NCI-H2227 (cell line): Measurements from ENCODE around the gene FBXW11.

Experiments
- DNase-seq: peaks from one replicate; lab custom pipeline; 2025; ENCODE audit not compliant: unreplicated experiment; lab: John Stamatoyannopoulos, UW

FBXW11 gene

DNA sequence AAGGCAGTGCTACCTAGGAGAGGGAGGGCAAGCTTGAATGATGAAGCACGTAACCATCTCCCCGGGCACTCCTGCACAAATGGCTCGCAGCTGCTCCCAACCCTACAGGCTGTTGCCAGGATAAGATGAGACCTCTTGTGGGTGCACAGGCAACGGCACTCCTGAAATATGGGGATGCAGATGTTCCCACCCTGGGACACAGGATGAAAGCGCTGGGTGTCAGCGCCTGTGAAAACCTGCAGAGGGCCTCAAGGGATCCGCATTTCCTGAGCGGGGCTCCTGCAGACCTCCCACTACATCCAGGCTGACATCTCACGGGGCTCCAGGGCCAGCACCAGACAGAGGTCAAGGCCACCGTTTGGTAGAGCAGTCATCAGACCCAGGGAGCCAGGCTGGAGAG lies 160.1 kb downstream of the FBXW11 start:
- no peak for DNase-seq

DNA sequence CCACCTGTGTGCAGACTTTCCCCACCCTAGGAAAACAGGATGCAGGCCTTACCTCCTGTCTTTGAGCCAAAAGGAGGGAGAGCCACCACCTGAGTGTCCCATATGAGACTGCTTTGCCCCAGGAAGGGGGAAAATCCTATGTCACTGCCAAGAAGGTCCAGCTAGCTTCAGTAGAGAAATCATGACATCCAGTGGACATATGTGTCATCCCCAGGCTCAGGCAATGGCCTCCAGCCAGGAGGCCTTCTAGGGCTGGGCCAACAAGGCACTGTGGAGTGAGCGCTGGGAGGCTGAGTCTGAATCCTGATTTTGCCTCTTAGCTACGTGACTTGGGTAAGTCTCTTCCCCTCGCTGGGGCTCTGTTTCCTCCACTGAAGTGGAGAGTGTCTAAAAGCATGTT lies 160.6 kb downstream of the FBXW11 start:
- no peak for DNase-seq

DNA sequence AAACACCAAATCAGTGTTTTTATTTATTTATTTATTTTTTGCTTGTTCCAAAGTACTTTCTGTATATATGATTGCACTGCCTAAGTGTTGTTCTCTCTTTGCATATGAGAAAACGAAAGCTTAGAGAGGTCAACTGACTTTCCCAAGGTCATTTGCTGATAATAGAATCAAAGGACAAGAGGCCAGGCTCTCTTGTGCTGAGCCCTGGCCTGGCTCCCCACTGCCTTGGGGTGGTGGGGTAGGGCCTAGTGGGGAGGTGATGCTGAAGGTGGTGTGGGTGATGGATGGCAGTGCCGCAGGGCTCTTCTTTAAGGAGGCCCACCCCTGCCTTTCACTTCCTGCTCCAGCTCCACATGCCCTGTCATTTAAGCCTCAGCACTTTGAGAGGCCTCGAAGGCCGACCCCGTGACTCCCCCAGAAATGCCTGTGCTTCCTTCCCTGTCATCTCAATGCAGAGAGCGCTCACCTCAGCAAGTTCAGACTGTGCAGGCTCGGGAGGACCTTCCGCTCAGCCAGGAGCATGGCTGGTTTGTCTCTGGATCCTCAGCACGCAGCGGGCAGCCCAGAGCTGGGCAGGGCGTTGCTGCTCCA lies 161.3 kb downstream of the FBXW11 start:
- no peak for DNase-seq

DNA sequence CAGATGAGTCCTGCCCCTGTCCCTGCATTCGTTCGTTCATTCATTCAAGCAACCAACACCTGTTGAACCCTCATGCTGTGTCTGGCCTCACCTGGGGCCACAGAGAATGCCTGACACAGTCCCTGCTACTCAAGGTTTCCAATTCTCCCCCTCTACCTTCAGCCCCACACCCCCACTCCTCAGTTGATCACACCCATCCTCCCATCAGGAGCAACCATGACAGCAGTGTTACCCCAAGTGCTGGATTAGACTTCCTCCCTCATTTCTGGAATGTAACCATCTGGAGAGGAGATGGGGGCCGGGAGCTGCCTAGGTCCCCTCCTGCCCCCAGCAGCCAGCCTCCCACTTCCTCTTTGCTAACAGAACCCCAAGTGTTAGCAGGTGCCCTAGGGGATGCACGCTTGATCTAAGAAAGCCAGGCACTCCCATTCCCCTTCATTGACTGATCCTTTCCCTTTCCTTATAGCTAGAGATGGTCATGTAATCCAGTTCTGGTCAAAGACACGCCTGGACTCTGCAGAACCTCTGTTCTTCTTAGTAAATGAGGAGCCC lies 163.6 kb downstream of the FBXW11 start:
- no peak for DNase-seq

DNA sequence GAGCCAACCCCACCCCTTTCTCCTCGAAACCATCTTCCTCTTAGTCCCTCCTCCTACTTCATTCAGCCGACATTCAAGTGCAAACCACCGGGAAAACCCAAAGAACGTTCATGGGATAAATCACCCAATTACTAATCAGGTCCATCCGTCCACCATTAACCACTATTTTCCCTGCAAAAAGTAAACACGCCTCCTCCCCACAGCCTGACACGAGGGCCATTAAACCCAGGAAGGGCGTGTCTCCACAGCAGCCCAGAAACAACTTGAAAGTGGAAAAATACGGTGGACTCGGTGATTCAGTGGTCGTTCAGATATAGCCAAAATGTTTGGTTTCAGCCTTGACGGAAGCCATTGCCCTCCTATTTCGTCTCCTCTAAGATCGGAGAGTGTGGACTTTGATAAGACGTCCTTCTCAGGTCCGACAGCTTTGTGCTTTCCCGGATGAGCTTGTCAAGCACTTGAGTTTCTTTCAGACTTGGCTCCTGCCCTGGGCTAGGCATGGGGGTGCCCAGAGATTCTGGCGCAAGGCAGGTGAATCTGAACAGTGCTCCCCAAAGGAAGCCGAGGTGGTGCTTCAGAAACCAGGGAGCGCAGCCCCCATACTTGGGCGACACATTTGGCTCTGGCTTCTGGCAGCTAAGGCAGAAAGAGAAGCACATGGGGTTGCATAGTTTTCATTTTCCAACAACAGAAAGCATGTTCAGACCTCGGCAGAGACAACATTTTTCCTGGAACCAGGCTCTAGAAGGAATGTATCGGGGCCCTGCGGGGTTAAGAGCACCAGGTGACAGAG lies 164.3 kb downstream of the FBXW11 start:
- DNase-seq = no peak

DNA sequence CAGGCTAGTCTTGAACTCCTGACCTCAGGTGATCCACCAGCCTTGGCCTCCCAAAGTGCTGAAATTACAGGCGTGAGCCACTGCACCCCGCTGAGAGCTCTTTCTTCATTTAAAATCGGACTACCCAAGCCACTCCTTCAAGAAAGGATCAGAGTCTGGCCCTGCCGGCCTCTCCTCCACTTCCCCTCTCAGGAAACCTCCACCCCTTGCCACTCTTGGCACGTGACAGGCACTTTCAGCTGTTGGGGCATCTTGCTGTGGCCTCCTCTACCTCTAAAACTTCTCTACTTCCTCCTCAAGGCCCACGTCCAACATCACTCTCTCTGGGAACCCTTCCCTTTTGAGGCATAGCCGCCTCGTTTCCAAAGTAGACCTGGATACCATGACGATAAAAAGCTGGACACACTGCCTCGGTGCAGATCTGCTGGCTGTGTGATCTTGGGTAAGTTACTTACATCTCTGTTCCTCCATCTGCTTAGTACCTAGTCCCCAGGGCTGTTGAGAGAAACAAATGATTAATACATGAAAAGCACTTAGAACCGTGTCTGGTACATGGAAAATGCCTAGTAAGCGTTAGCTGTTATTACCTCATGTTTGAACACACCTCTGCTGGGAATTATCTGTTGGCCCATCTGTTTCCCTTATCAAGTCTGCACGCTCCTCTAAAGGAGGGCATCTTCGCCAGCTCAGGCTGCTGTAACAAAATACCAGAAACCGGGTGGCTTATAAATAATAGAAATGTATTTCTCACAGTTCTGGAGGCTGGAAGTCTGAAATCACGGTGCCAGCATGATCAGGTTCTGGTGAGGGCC lies 165.5 kb downstream of the FBXW11 start:
- no peak for DNase-seq

DNA sequence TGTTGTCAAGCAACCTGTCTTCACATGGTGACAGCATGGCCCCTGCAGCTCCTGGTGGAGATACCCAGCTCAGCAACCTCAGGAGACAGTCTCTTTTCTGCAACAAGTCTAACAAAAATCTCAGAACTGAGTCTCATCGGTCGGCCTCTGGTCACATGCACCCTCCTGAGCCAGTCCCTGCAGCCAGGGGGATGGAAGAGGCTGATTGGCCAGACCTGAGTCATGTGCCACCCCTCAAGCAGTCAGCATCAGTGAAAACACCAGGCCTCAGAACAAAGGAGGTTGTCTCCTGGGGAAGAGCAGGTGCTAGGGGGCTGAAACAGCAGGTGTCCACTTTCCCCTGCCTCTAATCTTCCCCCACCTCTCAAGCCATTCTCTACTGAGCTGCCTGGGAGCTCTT lies 166.4 kb downstream of the FBXW11 start:
- no peak for DNase-seq

DNA sequence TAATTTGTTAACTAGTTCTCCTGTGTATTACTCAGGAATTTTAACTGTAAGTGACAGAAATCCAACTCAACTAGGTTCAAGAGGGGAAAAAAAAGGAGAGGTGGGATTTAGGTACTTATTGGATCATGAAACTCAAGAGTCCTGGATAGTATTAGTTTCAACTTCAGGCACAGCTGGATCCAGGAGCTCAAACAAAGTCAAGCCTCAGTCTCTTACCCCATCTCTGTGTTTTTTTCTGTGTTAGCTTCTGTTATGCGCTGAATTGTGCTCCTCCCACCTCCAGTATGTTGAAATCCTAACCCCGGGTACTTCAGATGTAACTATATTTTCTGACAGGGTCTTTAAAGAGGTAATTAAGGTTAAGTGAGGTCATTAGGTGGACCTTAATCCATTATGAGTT lies 167.3 kb downstream of the FBXW11 start:
- no peak for DNase-seq

DNA sequence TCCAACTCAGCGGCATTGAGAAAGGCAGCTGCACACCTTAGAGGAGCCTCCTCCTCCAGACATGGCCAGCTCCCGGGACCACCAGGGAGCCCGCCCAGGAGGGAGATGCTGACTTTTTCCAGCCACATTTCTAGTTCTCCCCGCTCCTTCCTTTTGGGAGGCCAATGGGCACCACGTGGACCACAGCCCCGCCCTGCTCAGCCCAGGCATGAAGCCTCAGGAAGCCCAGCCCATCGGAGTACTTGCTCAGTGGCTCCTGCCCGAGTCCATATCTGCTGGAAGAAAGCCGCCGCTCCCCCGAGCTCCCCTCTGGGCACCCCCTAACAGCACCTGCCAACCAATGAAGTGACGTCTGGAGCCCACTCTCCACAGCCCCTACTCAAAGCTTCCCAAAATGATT lies 168.4 kb downstream of the FBXW11 start:
- DNase-seq = no peak

DNA sequence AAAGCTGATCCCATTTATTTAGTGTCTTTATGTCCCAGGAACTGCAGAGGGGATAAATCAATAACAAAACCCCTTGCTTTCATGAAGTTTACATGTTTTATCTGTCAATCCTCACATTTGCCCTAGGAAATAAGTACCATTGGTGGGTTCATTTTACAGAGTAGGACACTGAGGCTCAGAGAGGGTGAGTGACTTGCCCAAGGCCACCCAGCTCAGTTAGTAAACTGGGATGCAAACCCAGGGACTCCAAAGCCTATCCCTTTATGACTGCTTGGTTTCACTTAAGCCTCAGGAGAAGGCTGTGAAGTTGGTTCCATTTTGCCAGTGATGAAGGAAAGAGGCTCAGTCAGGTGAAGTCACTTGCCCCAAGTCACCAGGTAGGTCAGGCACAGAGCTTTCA lies 168.9 kb downstream of the FBXW11 start:
- no peak for DNase-seq

DNA sequence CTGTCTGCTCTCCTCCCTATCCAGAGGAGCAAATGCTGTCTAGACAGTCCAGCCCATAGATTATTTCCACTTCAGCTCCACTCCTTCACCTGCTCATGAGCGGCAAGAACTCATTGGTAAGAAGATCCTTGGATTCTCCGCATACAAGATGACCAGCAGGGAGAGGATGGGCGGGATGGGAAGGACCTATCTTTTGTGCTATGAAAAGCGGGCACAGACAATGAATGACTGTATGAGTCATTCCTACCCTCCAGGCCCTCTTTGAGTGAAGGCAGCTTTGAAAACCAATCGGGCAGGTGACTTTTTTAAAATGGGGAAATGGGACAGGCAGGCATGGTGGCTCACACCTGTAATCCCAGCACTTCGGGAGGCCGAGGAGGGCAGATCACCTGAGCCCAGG lies 171.4 kb downstream of the FBXW11 start:
- no peak for DNase-seq

DNA sequence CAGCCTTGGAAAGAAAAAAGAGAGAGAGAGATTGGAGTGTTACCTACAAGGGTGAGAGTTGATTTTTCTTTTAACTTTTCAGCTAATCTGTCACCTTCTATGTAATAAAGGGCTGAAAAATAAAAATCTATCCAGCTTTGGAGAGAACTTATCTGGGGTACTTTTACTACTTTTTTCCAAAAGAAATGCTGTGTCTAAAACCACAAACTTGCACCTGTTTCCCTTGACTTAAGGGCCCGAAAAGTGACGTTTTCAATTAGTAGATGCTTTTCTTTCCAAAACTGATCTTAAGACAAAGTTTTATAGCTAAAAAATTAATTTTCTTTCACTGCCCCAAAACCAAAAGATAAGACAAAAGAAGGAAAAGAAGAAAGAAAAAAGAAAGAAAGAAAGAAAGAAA lies 172.0 kb downstream of the FBXW11 start:
- DNase-seq = no peak

DNA sequence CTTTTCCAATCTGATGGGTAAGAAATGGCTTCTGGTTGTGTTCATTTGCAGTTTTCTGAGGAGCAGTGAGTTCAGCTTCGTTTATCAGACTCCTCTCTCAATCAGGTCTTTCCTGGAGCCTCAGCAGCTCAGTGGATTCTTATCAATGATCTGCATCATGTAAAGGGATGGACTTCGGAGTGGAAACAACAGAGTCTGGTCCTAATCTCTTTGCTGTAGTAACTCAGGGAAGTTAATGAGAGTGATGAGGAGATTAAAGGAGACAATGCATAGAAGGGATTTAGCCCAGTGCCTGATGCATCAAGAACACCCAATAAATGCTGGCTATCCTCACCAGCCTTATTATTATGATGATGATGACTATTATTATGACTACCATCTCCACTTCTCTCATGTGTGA lies 173.7 kb downstream of the FBXW11 start:
- DNase-seq = no peak

DNA sequence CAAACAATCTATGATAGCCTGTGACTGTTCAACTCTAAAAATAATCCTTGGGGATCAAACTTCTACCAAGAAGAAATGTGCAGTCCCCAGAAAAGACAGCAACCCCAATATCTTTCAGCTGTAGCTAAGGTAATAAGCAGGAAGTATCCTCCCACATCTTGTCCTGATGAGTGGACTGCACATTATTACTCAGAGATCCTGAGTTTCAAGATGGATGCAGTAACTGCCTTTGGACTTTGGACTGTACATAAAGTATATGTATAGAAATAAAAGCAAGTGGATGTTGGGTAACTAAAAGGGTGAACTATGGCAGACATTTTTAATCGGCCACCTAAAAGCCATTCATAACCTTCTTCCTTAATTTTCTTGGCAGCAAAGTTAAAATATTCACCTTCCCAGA lies 175.8 kb downstream of the FBXW11 start:
- DNase-seq = no peak

DNA sequence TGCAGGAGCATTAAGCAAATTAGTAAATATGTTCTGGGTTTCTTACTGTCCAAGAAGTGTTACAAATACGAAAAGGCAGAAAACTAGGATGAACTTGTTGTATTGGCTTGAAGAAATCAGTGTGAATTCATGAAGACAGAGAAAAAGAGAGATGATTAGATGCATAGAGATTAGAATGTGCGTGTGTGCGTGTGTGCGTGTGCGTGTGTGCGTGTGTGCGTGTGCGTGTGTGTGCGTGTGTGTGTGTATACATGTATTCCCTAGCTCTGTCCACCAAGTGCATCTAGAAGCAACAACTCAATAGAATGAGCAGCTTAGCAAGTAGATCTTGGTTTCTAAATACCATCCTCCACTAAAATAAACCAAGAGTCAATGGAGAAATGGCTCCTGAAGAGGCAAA lies 179.3 kb downstream of the FBXW11 start:
- no peak for DNase-seq

DNA sequence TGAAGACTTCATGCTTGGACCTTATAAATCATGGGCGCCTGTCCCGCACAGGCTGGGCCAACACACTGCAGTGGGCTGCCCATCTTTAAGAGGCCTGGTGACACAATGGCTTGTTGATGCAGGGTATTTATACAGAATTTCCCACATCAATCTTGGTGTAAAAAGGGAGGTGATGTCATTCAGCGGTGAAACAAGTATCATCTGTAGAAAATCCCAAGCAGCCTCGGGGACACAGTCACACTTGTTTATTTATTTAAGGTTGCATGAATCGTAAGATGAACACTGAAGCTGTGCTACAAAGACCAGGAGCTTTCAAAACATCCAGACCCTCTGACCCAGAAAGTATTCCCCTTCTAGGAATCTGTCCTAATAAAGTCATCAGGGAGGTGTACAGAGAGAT lies 180.3 kb downstream of the FBXW11 start:
- DNase-seq = no peak

DNA sequence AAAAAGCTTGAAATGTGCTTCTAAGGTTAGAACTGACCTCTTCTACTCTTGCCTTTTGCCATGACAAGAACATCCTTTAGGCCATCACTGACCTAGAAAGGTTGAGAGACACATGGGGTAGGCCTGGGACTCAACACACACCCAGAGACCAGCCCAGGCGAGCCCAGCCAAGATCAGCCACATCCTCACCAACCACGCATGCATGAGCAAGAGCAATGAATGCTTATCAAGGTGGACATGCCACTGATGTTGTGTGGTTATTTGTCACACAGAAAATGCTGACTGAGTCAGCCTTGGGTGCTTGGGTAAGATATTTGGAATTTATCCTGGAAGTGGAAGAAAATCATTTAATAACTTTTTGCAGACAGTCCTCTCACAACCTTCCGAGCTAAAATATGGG lies 181.4 kb downstream of the FBXW11 start:
- no peak for DNase-seq

DNA sequence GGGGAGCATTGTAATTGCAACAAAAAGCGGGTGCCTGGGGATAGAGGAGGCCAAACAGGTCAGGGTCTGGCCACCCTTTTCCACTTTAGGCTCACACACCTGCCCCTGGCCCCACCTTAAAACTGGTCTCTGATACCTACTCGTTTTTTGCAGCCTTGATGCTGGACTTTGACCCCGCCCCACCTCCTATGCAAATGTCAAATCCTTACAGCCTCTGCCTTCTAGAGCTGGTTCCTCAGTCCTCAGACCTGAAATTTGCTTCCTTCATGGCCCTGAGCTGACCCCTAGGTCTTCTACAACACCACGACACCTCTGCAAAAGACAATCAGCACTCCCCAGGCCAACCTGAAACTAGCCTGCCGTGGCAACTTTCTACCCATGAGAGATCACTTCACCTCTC lies 183.2 kb downstream of the FBXW11 start:
- no peak for DNase-seq

DNA sequence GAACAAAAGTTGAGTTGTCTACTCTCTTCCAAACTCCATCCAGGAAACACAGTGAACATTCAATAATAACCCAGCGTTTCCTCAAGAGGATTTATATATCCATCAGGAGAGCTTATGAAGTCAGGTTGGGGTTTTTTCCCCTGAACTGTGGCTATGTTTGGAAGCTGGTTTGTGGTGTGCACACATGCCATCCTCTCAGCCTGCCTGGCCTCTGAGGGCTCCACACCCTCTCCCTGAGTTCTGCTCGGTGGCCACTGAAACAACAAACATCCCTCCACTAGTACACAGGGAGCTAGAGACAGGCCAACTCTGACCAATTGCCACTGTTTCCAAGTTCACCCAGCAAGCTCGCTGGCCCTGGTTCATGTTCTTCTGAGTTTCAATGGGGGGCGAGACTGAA lies 185.2 kb downstream of the FBXW11 start:
- DNase-seq = no peak

DNA sequence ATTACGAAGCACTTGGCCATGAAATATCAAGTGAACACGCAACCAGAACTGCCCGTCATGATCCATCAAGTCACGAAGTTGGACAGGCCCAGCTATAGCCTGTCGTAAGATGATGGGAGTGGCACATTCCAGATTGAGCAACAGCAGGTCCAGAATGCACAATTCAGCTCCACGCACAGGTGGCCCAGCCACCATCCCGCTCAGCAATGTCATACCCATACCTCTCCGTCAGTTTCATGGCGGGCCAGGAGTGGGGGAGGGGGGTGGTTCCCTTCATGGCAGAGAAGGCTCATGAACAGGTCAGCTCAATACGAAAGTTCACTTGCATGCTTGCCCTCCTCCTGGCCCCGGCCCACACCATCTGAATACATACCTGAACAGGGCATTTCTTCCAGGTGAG lies 185.9 kb downstream of the FBXW11 start:
- DNase-seq = no peak

DNA sequence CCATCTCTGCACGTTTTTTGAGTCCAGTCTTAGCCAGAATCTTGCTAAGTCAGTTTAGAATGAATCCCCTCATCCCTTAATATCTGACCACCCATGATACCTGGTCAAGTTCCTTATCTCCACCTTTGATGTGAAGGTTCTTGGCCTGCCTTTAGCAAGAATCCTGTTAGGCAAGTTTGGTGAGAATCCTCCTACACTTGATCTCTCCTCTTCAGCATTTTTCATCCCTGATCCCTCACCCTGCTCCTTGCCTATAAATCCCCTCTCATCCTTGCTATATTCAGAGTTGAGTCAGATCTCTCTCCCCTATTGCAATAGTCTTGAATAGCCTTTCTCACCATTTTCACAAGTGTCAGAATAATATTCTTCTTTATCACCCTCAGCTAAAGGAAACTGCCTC lies 189.8 kb downstream of the FBXW11 start:
- no peak for DNase-seq
